ENCODE measurements around the gene CPNE7.
"Not testable (repeated sequence)": the region's sequence is repeated elsewhere in the genome, so short reads cannot be mapped to it uniquely, and the experiment has no call there.

CPNE7 gene

DNA sequence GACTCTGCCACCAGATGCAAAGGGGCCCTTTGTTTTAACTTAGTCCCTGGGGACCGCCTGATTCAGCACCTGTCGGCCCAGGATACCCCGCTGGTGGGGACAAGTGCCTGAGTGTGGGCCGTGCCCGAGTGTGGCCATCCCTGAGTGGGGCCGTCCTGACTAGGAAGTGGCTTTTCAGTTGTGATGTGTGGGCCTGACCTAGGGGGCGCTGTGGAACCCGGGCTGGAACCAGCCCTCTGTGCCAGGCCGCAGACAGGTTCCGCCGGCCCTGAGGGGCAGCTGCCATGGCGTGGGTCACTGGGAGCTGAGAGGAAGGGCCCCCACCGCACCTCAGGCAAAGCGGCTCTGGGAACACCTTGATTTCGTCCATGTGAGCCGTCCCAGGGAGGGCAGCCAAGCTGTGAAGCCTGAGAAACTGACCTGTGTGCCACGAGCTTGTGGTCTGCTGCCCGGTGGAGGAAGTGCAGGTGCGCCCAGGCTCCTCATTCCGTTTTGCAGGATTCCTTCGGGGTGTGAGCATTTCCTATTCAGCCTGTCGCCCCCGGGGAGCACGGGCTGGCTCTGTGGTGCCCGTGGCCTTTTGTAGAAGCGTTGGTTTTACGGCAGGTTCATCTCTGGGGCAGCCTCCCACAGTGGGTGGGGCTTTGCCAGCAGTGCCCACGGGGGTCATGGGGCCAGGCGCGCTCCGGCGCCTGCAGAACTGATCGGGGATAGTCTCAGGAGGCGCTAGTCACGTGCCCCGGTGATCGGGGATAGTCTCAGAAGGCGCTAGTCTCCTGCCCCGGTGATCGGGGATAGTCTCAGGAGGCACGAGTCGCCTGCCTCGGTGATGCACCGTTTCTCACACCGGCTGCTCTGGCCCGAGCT is 9.8 kb upstream of the CPNE7 start:
- peak; percentile 80 for DNase-seq (ENCODE audit: low read depth)
- no peak overlapping the region for H3K4me3 ChIP-seq (ENCODE audit: low read depth, low read length)
- peak; percentile 45 for TF ChIP-seq POLR2A (IDR thresholded peaks at IDR 0.05; ENCODE audit: extremely low read depth, insufficient read length)
- no peak for TF ChIP-seq MYC (IDR thresholded peaks at IDR 0.05; ENCODE audit: low read depth, low read length)
- TF ChIP-seq, protein P1, sequence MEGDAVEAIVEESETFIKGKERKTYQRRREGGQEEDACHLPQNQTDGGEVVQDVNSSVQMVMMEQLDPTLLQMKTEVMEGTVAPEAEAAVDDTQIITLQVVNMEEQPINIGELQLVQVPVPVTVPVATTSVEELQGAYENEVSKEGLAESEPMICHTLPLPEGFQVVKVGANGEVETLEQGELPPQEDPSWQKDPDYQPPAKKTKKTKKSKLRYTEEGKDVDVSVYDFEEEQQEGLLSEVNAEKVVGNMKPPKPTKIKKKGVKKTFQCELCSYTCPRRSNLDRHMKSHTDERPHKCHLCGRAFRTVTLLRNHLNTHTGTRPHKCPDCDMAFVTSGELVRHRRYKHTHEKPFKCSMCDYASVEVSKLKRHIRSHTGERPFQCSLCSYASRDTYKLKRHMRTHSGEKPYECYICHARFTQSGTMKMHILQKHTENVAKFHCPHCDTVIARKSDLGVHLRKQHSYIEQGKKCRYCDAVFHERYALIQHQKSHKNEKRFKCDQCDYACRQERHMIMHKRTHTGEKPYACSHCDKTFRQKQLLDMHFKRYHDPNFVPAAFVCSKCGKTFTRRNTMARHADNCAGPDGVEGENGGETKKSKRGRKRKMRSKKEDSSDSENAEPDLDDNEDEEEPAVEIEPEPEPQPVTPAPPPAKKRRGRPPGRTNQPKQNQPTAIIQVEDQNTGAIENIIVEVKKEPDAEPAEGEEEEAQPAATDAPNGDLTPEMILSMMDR (IDR thresholded peaks at IDR 0.05; ENCODE audit: low read depth, low read length), result peak; percentile 83
- TF ChIP-seq, protein P2, sequence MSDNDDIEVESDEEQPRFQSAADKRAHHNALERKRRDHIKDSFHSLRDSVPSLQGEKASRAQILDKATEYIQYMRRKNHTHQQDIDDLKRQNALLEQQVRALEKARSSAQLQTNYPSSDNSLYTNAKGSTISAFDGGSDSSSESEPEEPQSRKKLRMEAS (IDR thresholded peaks at IDR 0.05; ENCODE audit: low read depth, low read length), result peak; percentile 86

DNA sequence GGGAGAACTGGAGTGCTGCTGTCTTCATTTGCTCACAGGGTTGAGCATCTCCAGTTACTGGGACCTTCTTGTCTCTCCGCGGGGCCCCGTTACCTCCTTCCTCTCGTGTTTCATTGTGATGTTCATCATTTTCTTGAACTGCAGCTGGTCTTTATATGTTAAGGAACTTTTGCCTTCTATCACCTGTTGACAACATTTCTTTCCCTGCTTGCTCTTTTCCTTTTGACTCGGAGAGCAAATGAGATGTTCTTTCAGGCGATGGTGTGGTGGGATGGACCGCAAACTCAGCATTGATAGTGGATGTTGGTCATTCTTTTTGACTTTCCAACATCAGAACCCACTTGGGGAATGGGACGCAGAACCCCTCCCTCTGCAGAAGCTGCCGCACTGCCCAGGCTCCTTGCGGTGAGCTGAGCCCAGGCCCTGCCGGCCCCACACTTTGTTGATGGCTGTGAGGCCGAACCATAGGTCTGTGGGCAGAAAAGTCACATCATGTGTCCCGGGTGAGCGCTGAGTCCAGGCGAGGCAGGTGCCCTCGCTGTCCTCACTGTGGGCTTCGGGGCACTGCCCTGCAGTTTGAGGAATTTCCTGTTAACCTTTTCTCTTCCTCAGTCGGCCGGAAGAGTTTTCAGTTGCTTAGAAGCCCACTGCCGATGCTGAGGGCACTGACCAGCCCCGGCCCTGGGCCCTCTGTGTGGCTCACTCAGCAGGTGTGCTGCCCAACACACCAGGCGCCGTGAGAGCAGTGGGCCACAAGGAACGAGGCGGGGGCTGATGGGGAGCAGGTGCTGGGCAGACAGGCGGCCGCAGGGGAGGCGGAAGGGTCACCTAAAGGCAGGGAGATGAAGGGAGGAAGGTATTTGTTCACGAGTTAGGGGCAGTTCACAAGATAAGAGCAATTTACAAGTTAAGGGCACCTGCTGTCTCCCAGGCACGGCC is 7.6 kb upstream of the CPNE7 start:
- H3K4me3 ChIP-seq (ENCODE audit: low read depth, low read length), result no peak overlapping the region
- TF ChIP-seq, protein P2 (IDR thresholded peaks at IDR 0.05; ENCODE audit: low read depth, low read length), result no peak
- TF ChIP-seq POLR2A (IDR thresholded peaks at IDR 0.05; ENCODE audit: extremely low read depth, insufficient read length), result no peak
- TF ChIP-seq MYC (IDR thresholded peaks at IDR 0.05; ENCODE audit: low read depth, low read length), result no peak
- DNase-seq (ENCODE audit: low read depth), result no peak

DNA sequence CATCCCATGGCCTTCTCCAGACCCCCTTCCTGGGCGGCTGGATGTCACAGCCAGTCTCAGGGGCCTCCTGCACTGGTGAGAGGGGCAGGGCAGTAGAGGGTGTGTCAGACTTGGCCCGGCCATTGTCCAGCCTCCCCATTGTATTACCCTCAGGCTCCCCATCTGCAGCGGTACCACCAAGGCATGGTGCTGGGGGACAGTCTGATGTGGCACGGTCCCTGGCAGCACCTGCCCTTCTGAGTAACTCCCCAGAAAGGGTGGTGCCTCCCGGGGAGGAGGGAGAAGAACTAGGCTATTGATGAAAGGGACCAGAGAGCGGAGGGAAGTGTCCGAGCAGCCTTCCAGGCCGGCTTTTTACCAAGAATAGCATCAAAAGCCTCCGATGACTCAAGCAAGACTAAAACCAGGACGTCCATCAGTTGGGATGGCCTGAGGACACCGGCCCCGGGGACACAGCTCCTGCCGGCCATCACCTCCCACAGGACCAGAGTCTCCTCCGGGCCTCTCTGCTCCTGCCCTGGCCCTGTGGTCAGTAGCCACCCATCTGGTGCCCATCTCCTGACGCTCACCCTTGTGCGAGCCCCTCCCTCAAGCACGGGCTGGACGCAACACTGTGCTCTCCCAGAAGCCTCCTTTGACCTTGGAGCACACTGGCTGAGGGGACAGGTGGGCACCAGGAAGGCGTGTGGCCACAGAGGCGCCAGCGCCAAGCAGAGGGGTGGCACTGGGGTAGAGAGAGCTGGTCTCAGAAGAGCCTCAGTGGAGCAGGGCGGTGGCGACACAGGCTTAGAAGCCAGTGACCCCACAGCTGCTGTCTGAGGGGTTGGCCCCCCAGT is 5.8 kb upstream of the CPNE7 start:
- TF ChIP-seq, protein P2 (IDR thresholded peaks at IDR 0.05; ENCODE audit: low read depth, low read length), result no peak
- TF ChIP-seq MYC (IDR thresholded peaks at IDR 0.05; ENCODE audit: low read depth, low read length) (no peak), POLR2A (IDR thresholded peaks at IDR 0.05; ENCODE audit: extremely low read depth, insufficient read length) (no peak)
- TF ChIP-seq, protein P1 (IDR thresholded peaks at IDR 0.05; ENCODE audit: low read depth, low read length), result no peak
- no peak overlapping the region for H3K4me3 ChIP-seq (ENCODE audit: low read depth, low read length)
- DNase-seq (ENCODE audit: low read depth), result no peak

DNA sequence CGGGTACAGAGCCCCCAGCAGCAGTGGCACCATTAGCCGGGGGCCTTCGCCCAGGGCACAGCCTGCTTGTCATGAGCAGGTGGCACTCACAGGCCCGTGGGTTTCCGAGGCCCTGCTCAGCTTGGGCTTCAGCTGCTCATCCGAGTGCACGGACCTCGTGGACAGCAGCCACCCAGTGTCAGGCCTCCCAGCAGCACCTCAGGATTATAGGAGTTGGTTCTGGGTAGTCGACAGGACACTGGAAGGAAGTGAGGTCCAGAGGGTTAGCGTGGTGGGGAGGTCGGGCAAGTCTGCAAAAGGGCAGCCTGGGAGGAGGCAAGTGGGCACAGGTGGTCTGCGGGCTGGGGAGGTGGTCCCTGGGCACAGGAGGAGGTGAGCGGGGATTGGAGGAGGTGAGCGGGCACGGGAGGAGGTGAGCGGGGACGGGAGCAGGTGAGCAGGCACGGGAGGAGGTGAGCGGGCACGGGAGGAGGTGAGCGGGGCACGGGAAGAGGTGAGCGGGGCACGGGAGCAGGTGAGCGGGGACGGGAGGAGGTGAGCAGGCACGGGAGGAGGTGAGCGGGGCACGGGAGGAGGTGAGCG is 5.1 kb upstream of the CPNE7 start:
- no peak for DNase-seq (ENCODE audit: low read depth)
- no peak for TF ChIP-seq MYC (IDR thresholded peaks at IDR 0.05; ENCODE audit: low read depth, low read length)
- no peak for TF ChIP-seq POLR2A (IDR thresholded peaks at IDR 0.05; ENCODE audit: extremely low read depth, insufficient read length)
- TF ChIP-seq, protein P2 (IDR thresholded peaks at IDR 0.05; ENCODE audit: low read depth, low read length), result no peak
- TF ChIP-seq, protein P1 (IDR thresholded peaks at IDR 0.05; ENCODE audit: low read depth, low read length), result no peak
- no peak overlapping the region for H3K4me3 ChIP-seq (ENCODE audit: low read depth, low read length)

DNA sequence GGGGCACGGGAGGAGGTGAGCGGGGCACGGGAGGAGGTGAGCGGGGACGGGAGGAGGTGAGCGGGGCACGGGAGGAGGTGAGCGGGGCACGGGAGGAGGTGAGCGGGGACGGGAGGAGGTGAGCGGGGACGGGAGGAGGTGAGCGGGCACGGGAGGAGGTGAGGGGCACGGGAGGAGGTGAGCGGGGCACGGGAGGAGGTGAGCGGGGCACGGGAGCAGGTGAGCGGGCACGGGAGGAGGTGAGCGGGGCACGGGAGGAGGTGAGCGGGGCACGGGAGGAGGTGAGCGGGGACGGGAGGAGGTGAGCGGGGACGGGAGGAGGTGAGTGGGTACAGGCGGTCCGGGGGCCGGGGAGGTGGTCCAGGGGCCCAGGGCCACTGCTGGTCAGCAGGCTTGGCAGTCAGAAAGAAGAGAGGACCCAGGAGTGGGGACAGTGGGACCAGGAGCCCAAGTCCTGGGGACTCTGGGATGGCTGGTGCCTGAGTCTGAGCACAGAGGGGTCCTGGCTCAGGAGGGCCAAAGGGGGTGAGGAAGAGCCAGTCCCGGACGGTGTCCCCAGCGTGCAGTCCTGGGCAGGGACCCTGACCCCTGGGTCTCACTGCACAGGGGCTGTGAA is 4.5 kb upstream of the CPNE7 start:
- H3K4me3 ChIP-seq (ENCODE audit: low read depth, low read length); DNase-seq (ENCODE audit: low read depth): not testable (repeated sequence)

DNA sequence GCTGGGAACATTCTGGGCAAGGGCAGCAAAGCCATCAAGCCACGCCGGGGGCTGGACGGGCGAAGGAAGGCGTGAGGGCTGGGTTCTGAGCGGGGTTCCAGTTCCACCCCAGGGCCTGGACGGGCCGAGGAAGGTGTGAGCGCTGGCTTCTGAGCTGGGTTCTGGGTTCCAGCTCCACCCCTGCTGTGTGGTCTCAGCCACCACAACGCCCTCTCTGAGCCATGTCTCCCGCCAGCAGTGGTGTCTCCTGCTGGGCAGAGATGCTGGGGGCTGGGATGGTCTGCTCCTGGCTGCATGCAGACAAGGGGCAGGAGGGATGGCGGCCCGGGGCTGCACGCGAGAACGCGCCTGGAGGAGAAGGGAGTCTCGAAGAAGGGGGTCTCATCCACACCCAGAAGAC is 3.9 kb upstream of the CPNE7 start:
- DNase-seq (ENCODE audit: low read depth), result no peak
- no peak for TF ChIP-seq POLR2A (IDR thresholded peaks at IDR 0.05; ENCODE audit: extremely low read depth, insufficient read length)
- TF ChIP-seq, protein P1 (IDR thresholded peaks at IDR 0.05; ENCODE audit: low read depth, low read length), result no peak
- no peak for TF ChIP-seq MYC (IDR thresholded peaks at IDR 0.05; ENCODE audit: low read depth, low read length)
- TF ChIP-seq, protein P2 (IDR thresholded peaks at IDR 0.05; ENCODE audit: low read depth, low read length), result no peak
- H3K4me3 ChIP-seq (ENCODE audit: low read depth, low read length), result no peak overlapping the region
